ENCODE measurements around the gene CAPN12. TPM values are rescaled to one million over a fixed set of nuclear protein-coding genes. Genes with fewer than 3 reads are reported as not detected.

The CAPN12 gene
- total RNA-seq, 1 experiment from 2014 or later, result 0.69 TPM

DNA sequence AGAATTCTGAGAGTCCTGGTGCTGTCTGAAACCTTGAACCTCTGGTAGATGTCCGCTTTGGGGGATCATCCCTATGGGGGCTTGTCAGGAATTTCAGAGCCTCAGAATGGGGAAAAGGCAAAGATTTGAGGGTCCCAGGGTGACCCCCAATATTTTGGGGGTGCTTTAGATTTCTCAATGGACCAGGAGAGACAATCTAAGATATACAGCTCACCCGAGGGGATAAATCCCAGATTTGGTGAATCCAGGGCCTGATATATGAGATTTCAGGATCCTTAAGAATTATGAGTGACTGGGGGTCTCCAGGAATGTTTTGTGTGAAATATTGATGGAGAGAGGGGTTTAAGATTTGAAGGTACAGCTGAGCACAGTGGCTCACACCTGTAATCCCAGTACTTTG lies 3.3 kb downstream of the CAPN12 start:
- DNase-seq (ENCODE audit: low spot score), result no peak
- H3K27ac ChIP-seq (ENCODE audit: low read depth, low read length, poor library complexity, severe bottlenecking), result no peak overlapping the region
- no peaks in the 10 kb centered on the region for H3K27me3 ChIP-seq (replicated peaks; ENCODE audit: insufficient read depth, low read depth, low read length, poor library complexity)
- intact Hi-C loops (cut with micrococcal nuclease; ENCODE audit: unreplicated experiment), result no loop called here
- no TSS peak for BruUV-seq (replicated peaks)
- no peak for TF ChIP-seq EZH2 (IDR thresholded peaks at IDR 0.05; ENCODE audit: borderline replicate concordance, low read depth, low read length, poor library complexity, severe bottlenecking)
- TF ChIP-seq, protein P1, sequence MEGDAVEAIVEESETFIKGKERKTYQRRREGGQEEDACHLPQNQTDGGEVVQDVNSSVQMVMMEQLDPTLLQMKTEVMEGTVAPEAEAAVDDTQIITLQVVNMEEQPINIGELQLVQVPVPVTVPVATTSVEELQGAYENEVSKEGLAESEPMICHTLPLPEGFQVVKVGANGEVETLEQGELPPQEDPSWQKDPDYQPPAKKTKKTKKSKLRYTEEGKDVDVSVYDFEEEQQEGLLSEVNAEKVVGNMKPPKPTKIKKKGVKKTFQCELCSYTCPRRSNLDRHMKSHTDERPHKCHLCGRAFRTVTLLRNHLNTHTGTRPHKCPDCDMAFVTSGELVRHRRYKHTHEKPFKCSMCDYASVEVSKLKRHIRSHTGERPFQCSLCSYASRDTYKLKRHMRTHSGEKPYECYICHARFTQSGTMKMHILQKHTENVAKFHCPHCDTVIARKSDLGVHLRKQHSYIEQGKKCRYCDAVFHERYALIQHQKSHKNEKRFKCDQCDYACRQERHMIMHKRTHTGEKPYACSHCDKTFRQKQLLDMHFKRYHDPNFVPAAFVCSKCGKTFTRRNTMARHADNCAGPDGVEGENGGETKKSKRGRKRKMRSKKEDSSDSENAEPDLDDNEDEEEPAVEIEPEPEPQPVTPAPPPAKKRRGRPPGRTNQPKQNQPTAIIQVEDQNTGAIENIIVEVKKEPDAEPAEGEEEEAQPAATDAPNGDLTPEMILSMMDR (conservative IDR thresholded peaks at IDR 0.05; ENCODE audit: low read depth, low read length), result no peak
- no peaks in the 10 kb centered on the region for H3K36me3 ChIP-seq (ENCODE audit: insufficient read depth, low read length, poor library complexity, severe bottlenecking)
- peaks cover 8% of the 10 kb centered on the region for H3K4me1 ChIP-seq (ENCODE audit: insufficient read depth, low read length, poor library complexity, severe bottlenecking)
- no peaks in the 10 kb centered on the region for H3K9me3 ChIP-seq (ENCODE audit: low read depth, low read length, poor library complexity, severe bottlenecking)
- no peak overlapping the region for H3K4me3 ChIP-seq (ENCODE audit: low read depth, low read length, poor library complexity, severe bottlenecking)
- CTCF ChIA-PET, result no interaction called here
- POLR2A ChIA-PET (ENCODE audit: low non-redundant PET), result no interaction called here

DNA sequence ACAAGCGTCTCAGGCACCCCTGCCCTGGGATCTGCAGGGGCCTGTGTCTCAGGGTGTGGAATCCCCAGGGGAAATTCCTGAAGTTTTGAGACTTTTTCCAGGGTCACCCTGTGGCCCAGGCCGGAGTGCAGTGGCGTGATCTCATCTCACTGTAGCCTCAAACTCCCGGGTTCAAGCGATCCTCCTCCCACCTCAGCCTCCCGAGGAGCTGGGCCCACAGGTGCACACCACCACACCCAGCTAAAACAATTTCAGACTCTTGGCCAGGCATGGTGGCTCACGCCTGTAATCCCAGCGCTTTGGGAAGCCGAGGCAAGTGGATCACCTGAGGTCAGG lies 4.0 kb downstream of the CAPN12 start:
- intact Hi-C loops (cut with micrococcal nuclease; ENCODE audit: unreplicated experiment), result no loop called here
- BruUV-seq (replicated peaks), result no TSS peak
- H3K36me3 ChIP-seq (ENCODE audit: insufficient read depth, low read length, poor library complexity, severe bottlenecking), result no peaks in the 10 kb centered on the region
- no peaks in the 10 kb centered on the region for H3K27me3 ChIP-seq (replicated peaks; ENCODE audit: insufficient read depth, low read depth, low read length, poor library complexity)
- ChIA-PET POLR2A (ENCODE audit: low non-redundant PET) (no interaction called here), CTCF (interaction anchor here (0.7 kb wide), 1 partner anchor 337 kb away, joined by 3 read pairs; the partner anchor contains the start of gene FAM98C)
- TF ChIP-seq EZH2 (IDR thresholded peaks at IDR 0.05; ENCODE audit: borderline replicate concordance, low read depth, low read length, poor library complexity, severe bottlenecking), result no peak
- TF ChIP-seq, protein P1 (conservative IDR thresholded peaks at IDR 0.05; ENCODE audit: low read depth, low read length), result no peak
- H3K27ac ChIP-seq (ENCODE audit: low read depth, low read length, poor library complexity, severe bottlenecking), result no peak overlapping the region
- H3K4me1 ChIP-seq (ENCODE audit: insufficient read depth, low read length, poor library complexity, severe bottlenecking), result peaks cover 8% of the 10 kb centered on the region
- no peak overlapping the region for H3K4me3 ChIP-seq (ENCODE audit: low read depth, low read length, poor library complexity, severe bottlenecking)
- H3K9me3 ChIP-seq (ENCODE audit: low read depth, low read length, poor library complexity, severe bottlenecking), result no peaks in the 10 kb centered on the region
- no peak for DNase-seq (ENCODE audit: low spot score)

GRCh38 chr19:38739440-38740256 lies 4.6 kb downstream of the CAPN12 start:
- Histone ChIP-seq H3K9me3 (ENCODE audit: low read depth, low read length, poor library complexity, severe bottlenecking) (no peaks in the 10 kb centered on the region), H3K4me3 (ENCODE audit: low read depth, low read length, poor library complexity, severe bottlenecking) (no peak overlapping the region), H3K4me1 (ENCODE audit: insufficient read depth, low read length, poor library complexity, severe bottlenecking) (peaks cover 8% of the 10 kb centered on the region), H3K27ac (ENCODE audit: low read depth, low read length, poor library complexity, severe bottlenecking) (no peak overlapping the region), H3K36me3 (ENCODE audit: insufficient read depth, low read length, poor library complexity, severe bottlenecking) (no peaks in the 10 kb centered on the region), H3K27me3 (replicated peaks; ENCODE audit: insufficient read depth, low read depth, low read length, poor library complexity) (no peaks in the 10 kb centered on the region)
- no peak for DNase-seq (ENCODE audit: low spot score)
- TF ChIP-seq, protein P1 (conservative IDR thresholded peaks at IDR 0.05; ENCODE audit: low read depth, low read length), result no peak
- BruUV-seq (replicated peaks), result no TSS peak
- CTCF ChIA-PET, result no interaction called here
- intact Hi-C loops (cut with micrococcal nuclease; ENCODE audit: unreplicated experiment), result no loop called here
- POLR2A ChIA-PET (ENCODE audit: low non-redundant PET), result no interaction called here
